ENCODE results near the gene XCR1.
A peak's percentile ranks its signal among the peaks of the same experiment; 100 is the strongest.

Gene XCR1

DNA sequence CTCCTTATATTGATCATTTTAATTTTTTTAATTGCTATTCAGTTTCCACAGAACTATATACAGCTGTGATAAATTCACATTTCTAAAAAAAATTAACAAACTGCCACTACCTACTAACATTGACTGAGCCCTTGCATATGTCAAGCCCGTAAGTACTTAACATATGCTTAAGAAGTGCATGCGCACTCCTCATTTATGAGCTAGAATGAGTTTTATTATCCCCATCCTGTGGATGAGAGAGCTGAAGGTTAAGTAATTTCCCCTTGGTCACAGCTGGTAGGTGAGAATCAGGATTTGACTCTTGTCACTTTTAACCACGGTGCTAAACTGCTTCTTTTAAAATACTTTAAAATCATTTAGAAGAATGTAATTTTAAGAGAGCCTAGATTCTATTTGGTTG is 58.2 kb downstream of the XCR1 start:
- in situ Hi-C loops (cut with HindIII; ENCODE audit: low sequenced_read_pairs) = no loop called here
- TF ChIP-seq, protein P1, sequence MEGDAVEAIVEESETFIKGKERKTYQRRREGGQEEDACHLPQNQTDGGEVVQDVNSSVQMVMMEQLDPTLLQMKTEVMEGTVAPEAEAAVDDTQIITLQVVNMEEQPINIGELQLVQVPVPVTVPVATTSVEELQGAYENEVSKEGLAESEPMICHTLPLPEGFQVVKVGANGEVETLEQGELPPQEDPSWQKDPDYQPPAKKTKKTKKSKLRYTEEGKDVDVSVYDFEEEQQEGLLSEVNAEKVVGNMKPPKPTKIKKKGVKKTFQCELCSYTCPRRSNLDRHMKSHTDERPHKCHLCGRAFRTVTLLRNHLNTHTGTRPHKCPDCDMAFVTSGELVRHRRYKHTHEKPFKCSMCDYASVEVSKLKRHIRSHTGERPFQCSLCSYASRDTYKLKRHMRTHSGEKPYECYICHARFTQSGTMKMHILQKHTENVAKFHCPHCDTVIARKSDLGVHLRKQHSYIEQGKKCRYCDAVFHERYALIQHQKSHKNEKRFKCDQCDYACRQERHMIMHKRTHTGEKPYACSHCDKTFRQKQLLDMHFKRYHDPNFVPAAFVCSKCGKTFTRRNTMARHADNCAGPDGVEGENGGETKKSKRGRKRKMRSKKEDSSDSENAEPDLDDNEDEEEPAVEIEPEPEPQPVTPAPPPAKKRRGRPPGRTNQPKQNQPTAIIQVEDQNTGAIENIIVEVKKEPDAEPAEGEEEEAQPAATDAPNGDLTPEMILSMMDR (IDR thresholded peaks at IDR 0.05; ENCODE audit: low read depth, low read length) = no peak
- DNase-seq (ENCODE audit: low read depth, low spot score) = no peak
- H3K4me3 ChIP-seq (ENCODE audit: low read depth, low read length) = no peak overlapping the region

DNA sequence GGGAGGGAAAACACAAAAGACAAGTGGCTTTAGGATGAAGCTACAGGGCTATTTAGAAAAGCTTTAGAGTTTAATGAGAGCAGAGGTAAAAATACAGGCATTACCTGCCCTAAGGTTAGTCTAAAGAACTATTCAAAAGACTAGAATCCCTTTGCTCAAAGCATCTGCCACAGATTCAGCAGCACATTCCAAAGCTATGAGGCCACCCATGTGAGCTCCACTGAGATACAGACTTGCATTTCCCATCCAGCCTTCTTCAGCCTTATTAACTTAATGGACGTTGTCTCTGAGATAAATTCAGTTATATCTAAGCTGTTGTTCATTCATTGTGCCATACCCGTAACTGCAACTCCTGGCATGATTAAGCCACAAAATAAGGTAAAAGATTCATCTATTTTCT is 58.6 kb downstream of the XCR1 start:
- H3K4me3 ChIP-seq (ENCODE audit: low read depth, low read length) = no peak overlapping the region
- DNase-seq (ENCODE audit: low read depth, low spot score) = peak; percentile 55
- TF ChIP-seq, protein P1 (IDR thresholded peaks at IDR 0.05; ENCODE audit: low read depth, low read length) = no peak
- in situ Hi-C loops (cut with HindIII; ENCODE audit: low sequenced_read_pairs) = no loop called here

DNA sequence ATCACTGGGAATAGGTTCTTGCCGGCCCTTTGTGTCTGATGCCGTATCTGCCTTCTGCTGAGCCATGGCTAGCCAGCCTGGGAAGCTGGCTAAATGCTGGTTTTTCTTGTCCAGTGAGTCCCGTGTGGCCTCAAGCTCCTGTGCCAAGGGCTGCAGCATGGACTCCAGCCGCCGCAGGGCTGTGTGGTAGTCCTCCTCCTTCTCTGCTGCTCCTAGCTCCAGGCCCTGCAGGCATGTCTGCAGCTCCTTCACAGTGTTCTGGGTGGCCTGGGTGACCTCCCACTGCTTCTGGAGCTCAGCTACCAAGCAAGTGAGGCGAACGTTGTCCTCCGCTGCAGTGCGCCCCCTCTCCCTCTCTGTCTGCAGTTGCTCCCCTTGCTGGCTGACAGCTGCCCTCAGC is 59.1 kb downstream of the XCR1 start:
- TF ChIP-seq, protein P1 (IDR thresholded peaks at IDR 0.05; ENCODE audit: low read depth, low read length) = no peak
- in situ Hi-C loops (cut with HindIII; ENCODE audit: low sequenced_read_pairs) = no loop called here
- DNase-seq (ENCODE audit: low read depth, low spot score) = no peak
- no peak overlapping the region for H3K4me3 ChIP-seq (ENCODE audit: low read depth, low read length)

DNA sequence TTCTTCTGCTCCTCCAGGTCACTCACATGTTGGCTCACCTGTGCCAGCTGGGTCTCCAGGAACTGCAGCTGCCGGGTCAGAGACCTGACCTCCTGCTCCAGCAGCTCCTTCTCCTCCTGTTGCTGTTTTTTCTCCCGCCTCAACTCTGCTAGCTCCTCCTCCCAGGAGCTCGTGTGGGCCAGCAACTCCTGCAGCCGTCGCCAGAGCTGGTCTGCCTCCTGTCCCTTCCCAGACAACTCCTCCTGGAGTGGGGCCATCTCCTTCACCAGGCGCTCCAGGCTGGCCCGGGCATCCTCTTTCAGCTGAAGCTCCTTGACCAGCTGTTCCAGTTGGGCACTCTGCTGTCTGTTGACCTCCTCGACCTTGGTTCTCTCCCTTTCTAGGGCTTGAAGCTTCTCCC is 59.6 kb downstream of the XCR1 start:
- DNase-seq (ENCODE audit: low read depth, low spot score) = no peak
- H3K4me3 ChIP-seq (ENCODE audit: low read depth, low read length) = no peak overlapping the region
- in situ Hi-C loops (cut with HindIII; ENCODE audit: low sequenced_read_pairs) = no loop called here
- TF ChIP-seq, protein P1 (IDR thresholded peaks at IDR 0.05; ENCODE audit: low read depth, low read length) = no peak
